Measurements from ENCODE around the gene ZNF264. TPM values are rescaled to one million over a fixed set of nuclear protein-coding genes. Genes with fewer than 3 reads are reported as not detected.

ZNF264 gene
- total and polyA plus RNA-seq, 2 donors (not counting 1 experiment from before 2014, with no cell fraction given), result 12.1 to 72.4 TPM

DNA sequence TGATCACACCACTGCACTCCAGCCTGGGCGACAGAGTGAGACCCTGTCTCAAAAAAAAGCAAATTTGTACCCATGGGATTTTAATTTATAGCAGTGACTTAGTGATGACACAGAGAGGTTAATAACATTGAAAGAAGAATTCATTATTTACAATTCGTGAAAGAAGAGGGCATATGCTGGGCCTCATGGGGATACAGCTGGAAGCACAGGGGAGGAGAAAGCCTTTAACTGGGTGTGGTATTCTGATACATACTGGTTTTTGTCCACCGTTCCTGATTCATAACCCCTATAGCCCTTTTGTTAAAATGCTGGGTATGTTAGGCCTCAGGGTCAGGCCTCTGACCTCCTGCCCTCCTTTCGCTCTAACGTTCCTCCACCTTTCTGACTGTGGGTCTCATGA is 10.9 kb downstream of the ZNF264 start:
- no peak overlapping the region for H3K4me3 ChIP-seq (ENCODE audit: control extremely low read depth in 1 of 5, extremely low read depth in 1 of 5, insufficient read depth in 1 of 5, low read depth in 2 of 5, low read length in 4 of 5)
- H3K36me3 ChIP-seq (replicated peaks in 1 of 2; ENCODE audit: control extremely low read depth in 1 of 2, control insufficient read depth in 1 of 2, extremely low read depth in 1 of 2, insufficient read depth in 2 of 2, low read length in 1 of 2), result peaks cover 12 to 51% of the 10 kb centered on the region in 2 experiments
- Mint-ChIP-seq H3K27me3 (no peaks in the 10 kb centered on the region), H3K4me3 (no peak overlapping the region), H3K4me1 (peaks cover 13% of the 10 kb centered on the region), H3K9me3 (ENCODE audit: insufficient read depth) (no peaks in the 10 kb centered on the region), H3K27ac (no peak overlapping the region)
- H3K27me3 ChIP-seq (replicated peaks in 1 of 4; ENCODE audit: control extremely low read depth in 1 of 4, control insufficient read depth in 3 of 4, insufficient read depth in 4 of 4, low read length in 3 of 4), result no peaks in the 10 kb centered on the region
- intact Hi-C loops (cut with micrococcal nuclease), result no loop called here
- no peak for ATAC-seq (ENCODE audit: low read depth)
- CTCF ChIA-PET, result no interaction called here
- POLR2A ChIA-PET, result no interaction called here
- no peak overlapping the region for H3K4me2 ChIP-seq (replicated peaks; ENCODE audit: low read depth, low read length, poor library complexity, severe bottlenecking)
- H3K9ac ChIP-seq (ENCODE audit: low read length), result no peak overlapping the region
- no peak overlapping the region for H2AFZ ChIP-seq (ENCODE audit: insufficient read depth, low read depth, low read length, poor library complexity, severe bottlenecking)
- H3K27ac ChIP-seq (ENCODE audit: low read length in 2 of 2), result no peak overlapping the region
- no peak for DNase-seq
- H3K9me3 ChIP-seq (ENCODE audit: control extremely low read depth in 1 of 3, control insufficient read depth in 2 of 3, insufficient read depth in 1 of 3, low read length in 2 of 3), result no peaks in the 10 kb centered on the region
- peaks cover 45% of the 10 kb centered on the region for H4K20me1 ChIP-seq (ENCODE audit: control insufficient read depth, insufficient read depth, low read length, poor library complexity, severe bottlenecking)
- TF ChIP-seq, protein P1, sequence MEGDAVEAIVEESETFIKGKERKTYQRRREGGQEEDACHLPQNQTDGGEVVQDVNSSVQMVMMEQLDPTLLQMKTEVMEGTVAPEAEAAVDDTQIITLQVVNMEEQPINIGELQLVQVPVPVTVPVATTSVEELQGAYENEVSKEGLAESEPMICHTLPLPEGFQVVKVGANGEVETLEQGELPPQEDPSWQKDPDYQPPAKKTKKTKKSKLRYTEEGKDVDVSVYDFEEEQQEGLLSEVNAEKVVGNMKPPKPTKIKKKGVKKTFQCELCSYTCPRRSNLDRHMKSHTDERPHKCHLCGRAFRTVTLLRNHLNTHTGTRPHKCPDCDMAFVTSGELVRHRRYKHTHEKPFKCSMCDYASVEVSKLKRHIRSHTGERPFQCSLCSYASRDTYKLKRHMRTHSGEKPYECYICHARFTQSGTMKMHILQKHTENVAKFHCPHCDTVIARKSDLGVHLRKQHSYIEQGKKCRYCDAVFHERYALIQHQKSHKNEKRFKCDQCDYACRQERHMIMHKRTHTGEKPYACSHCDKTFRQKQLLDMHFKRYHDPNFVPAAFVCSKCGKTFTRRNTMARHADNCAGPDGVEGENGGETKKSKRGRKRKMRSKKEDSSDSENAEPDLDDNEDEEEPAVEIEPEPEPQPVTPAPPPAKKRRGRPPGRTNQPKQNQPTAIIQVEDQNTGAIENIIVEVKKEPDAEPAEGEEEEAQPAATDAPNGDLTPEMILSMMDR (IDR thresholded peaks at IDR 0.05), result no peak
- no peak for TF ChIP-seq EZH2 (IDR thresholded peaks at IDR 0.05; ENCODE audit: borderline replicate concordance, insufficient read depth, low read depth, low read length, poor library complexity, severe bottlenecking)
- peaks cover 70% of the 10 kb centered on the region for H3K79me2 ChIP-seq (ENCODE audit: control insufficient read depth, insufficient read depth, low read length)
- no CpG with 5 or more reads among the region's 5 CpGs for WGBS (ENCODE audit: insufficient coverage)
- H3K4me1 ChIP-seq (ENCODE audit: control insufficient read depth in 2 of 2, insufficient read depth in 2 of 2, low read length in 2 of 2), result no peaks in the 10 kb centered on the region

DNA sequence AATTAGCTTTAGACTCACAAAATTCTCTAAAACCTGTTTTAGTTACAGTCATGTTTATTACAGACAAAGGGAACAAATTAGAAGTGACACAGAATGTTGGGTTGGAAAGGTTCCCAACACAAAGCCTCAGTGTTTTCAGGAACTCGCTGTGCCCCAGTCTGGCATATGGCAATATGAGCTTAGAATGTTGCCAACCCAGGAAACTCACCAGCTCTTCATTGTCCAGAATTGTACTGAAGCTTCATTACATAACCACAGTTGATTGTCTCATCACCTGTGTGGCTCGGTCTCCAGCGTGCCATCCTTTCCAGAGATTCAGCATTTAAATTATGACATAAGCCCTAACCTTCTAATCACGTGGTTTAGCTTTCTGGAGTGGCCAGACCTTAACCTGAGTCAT is 19.1 kb downstream of the ZNF264 start:
- no peak overlapping the region for H3K27ac ChIP-seq (ENCODE audit: low read length in 2 of 2)
- no peak overlapping the region for H2AFZ ChIP-seq (ENCODE audit: insufficient read depth, low read depth, low read length, poor library complexity, severe bottlenecking)
- no peak overlapping the region for H3K27ac Mint-ChIP-seq
- H3K27me3 ChIP-seq (replicated peaks in 1 of 4; ENCODE audit: control extremely low read depth in 1 of 4, control insufficient read depth in 3 of 4, insufficient read depth in 4 of 4, low read length in 3 of 4), result no peaks in the 10 kb centered on the region
- ATAC-seq (ENCODE audit: low read depth) (no peak), DNase-seq (no peak)
- no peaks in the 10 kb centered on the region for H3K9me3 Mint-ChIP-seq (ENCODE audit: insufficient read depth)
- peaks cover 27% of the 10 kb centered on the region for H3K79me2 ChIP-seq (ENCODE audit: control insufficient read depth, insufficient read depth, low read length)
- no peaks in the 10 kb centered on the region for H3K4me1 ChIP-seq (ENCODE audit: control insufficient read depth in 2 of 2, insufficient read depth in 2 of 2, low read length in 2 of 2)
- peaks cover 6% of the 10 kb centered on the region for H4K20me1 ChIP-seq (ENCODE audit: control insufficient read depth, insufficient read depth, low read length, poor library complexity, severe bottlenecking)
- WGBS (ENCODE audit: insufficient coverage), result 100% methylated on average over 4 of the region's 4 CpGs
- no peak overlapping the region for H3K4me3 ChIP-seq (ENCODE audit: control extremely low read depth in 1 of 5, extremely low read depth in 1 of 5, insufficient read depth in 1 of 5, low read depth in 2 of 5, low read length in 4 of 5)
- TF ChIP-seq, protein P1 (IDR thresholded peaks at IDR 0.05), result no peak
- no peak for TF ChIP-seq EZH2 (IDR thresholded peaks at IDR 0.05; ENCODE audit: borderline replicate concordance, insufficient read depth, low read depth, low read length, poor library complexity, severe bottlenecking)
- ChIA-PET CTCF (no interaction called here), POLR2A (no interaction called here)
- H3K4me1 Mint-ChIP-seq, result no peaks in the 10 kb centered on the region
- H3K4me3 Mint-ChIP-seq, result no peak overlapping the region
- intact Hi-C loops (cut with micrococcal nuclease), result no loop called here
- peaks cover 0 to 8% (median 0%) of the 10 kb centered on the region in 3 donors for H3K9me3 ChIP-seq (ENCODE audit: control extremely low read depth in 1 of 3, control insufficient read depth in 2 of 3, insufficient read depth in 1 of 3, low read length in 2 of 3)
- no peak overlapping the region for H3K9ac ChIP-seq (ENCODE audit: low read length)
- H3K36me3 ChIP-seq (replicated peaks in 1 of 2; ENCODE audit: control extremely low read depth in 1 of 2, control insufficient read depth in 1 of 2, extremely low read depth in 1 of 2, insufficient read depth in 2 of 2, low read length in 1 of 2), result peaks cover 2 to 62% of the 10 kb centered on the region in 2 experiments
- no peaks in the 10 kb centered on the region for H3K27me3 Mint-ChIP-seq
- no peak overlapping the region for H3K4me2 ChIP-seq (replicated peaks; ENCODE audit: low read depth, low read length, poor library complexity, severe bottlenecking)

Data from B cell (primary cell).